Choroid plexus epithelial cell (primary cell): ENCODE data around the gene STRADA.

Experiments
- DNase-seq: peaks from one replicate; pipeline ENCODE4 v3.0.0-alpha.2; 2010; ENCODE audit warnings: low read depth
- H3K4me3 ChIP-seq: 2 replicates; pipeline ENCODE4 v1.5.1; 2011; ENCODE audit warnings: low read depth, mild to moderate bottlenecking, control low read depth, low read length, moderate library complexity
- CTCF ChIP-seq: conservative IDR thresholded peaks from 2 replicates; pipeline ENCODE4 v1.5.1; 2011; ENCODE audit warnings: low read depth, mild to moderate bottlenecking, control low read depth, inconsistent platforms, low read length, moderate library complexity

Gene STRADA

GRCh38 chr17:63701868-63702720, 39.5 kb downstream of the STRADA start:
- no peak overlapping the region for H3K4me3 ChIP-seq
- DNase-seq, result no peak
- no peak for TF ChIP-seq CTCF

GRCh38 chr17:63701456-63701820, 40.2 kb downstream of the STRADA start:
- no peak for TF ChIP-seq CTCF
- peak overlapping the region; percentile 37 for H3K4me3 ChIP-seq
- no peak for DNase-seq

GRCh38 chr17:63700528-63701455, 40.8 kb downstream of the STRADA start:
- peak; percentile 67 for DNase-seq
- H3K4me3 ChIP-seq, result peak overlapping the region; percentile 61
- TF ChIP-seq CTCF, result peak; percentile 26

GRCh38 chr17:63699638-63700527, 41.7 kb downstream of the STRADA start, which contains the start of gene LIMD2:
TSS of gene LIMD2 (minus strand) at chr17:63700125. CDS start at chr17:63699298, 827 bp downstream.
- no peak for DNase-seq
- TF ChIP-seq CTCF, result no peak
- peak within 1 kb of the TSS; percentile 61 for H3K4me3 ChIP-seq

- DNase-seq, result peak; percentile 67
- H3K4me3 ChIP-seq, result peak overlapping the region; percentile 61
- TF ChIP-seq CTCF, result no peak
Observed at GRCh38 chr17:63698886-63699637, 42.5 kb downstream of the STRADA start.
